Liver (tissue), 9 donors: ENCODE data around the gene NSFL1C. TPM values are rescaled to one million over a fixed set of nuclear protein-coding genes. Genes with fewer than 3 reads are reported as not detected.

Source experiments
- DNase-seq: peaks from one replicate; pipeline ENCODE4 v3.0.0-alpha.2; 2017; ENCODE audit warnings: low spot score
- H3K27ac ChIP-seq, 2 donors: one replicate each; pipeline ENCODE4 v1.7.0; 2013; ENCODE audit warnings: inconsistent platforms in 2 of 2, low read length in 2 of 2, control low read depth in 1 of 2, low read depth in 1 of 2, mild to moderate bottlenecking in 1 of 2
- H3K27me3 ChIP-seq, 4 donors: one replicate each; pipeline versions ENCODE4 v1.6.1 to v1.7.0; 2013; ENCODE audit warnings: low read length in 3 of 4, inconsistent platforms in 1 of 4, mild to moderate bottlenecking in 1 of 4, moderate library complexity in 1 of 4; ENCODE audit not compliant: control insufficient read depth in 4 of 4, insufficient read depth in 4 of 4
- H3K36me3 ChIP-seq, 4 donors: one replicate each; pipeline versions ENCODE4 v1.6.1 to v1.7.0; 2013; ENCODE audit warnings: low read length in 3 of 4, mild to moderate bottlenecking in 3 of 4, low read depth in 1 of 4, moderate library complexity in 1 of 4; ENCODE audit not compliant: control insufficient read depth in 4 of 4, insufficient read depth in 3 of 4
- H3K4me1 ChIP-seq, 4 donors: one replicate each; pipeline versions ENCODE4 v1.6.1 to v1.7.0; 2013; ENCODE audit warnings: low read length in 3 of 4, mild to moderate bottlenecking in 3 of 4, moderate library complexity in 1 of 4; ENCODE audit not compliant: control insufficient read depth in 4 of 4, insufficient read depth in 4 of 4
- H3K4me3 ChIP-seq, 3 donors: one replicate each; pipeline versions ENCODE4 v1.6.1 to v1.7.0; 2013; ENCODE audit warnings: low read length in 3 of 3, control low read depth in 1 of 3, low read depth in 1 of 3, mild to moderate bottlenecking in 1 of 3
- H3K9ac ChIP-seq, 2 donors: one replicate each; pipeline ENCODE4 v1.7.0; 2013; ENCODE audit warnings: low read length in 2 of 2, mild to moderate bottlenecking in 2 of 2, moderate library complexity in 2 of 2, control low read depth in 1 of 2, low read depth in 1 of 2
- H3K9me3 ChIP-seq, 4 donors: one replicate each; pipeline versions ENCODE4 v1.6.1 to v1.7.0; 2013; ENCODE audit warnings: low read length in 3 of 4; ENCODE audit not compliant: control insufficient read depth in 4 of 4
- ATF3 ChIP-seq: IDR thresholded peaks from 2 replicates; pipeline ENCODE4 v1.6.1; 2016; ENCODE audit warnings: antibody characterized with exemption
- CTCF ChIP-seq: fragments of 150-350 bp; IDR thresholded peaks from 2 replicates; pipeline ENCODE4 v1.5.1; 2017; ENCODE audit warnings: improper control_type of control experiment, low read depth, low read length; ENCODE audit not compliant: missing input control
- EGR1 ChIP-seq, 2 donors: IDR thresholded peaks; 2 replicates each; pipeline ENCODE4 v1.6.1; 2016 to 2018; ENCODE audit warnings: antibody characterized with exemption in 2 of 2, low read depth in 2 of 2
- FOXA1 ChIP-seq: IDR thresholded peaks from 2 replicates; pipeline ENCODE4 v1.6.1; 2016; ENCODE audit warnings: antibody characterized with exemption
- FOXA2 ChIP-seq: IDR thresholded peaks from 2 replicates; pipeline ENCODE4 v1.6.1; 2016; ENCODE audit warnings: antibody characterized with exemption
- GABPA ChIP-seq, 2 donors: IDR thresholded peaks in 1 of 2; conservative IDR thresholded peaks in 1 of 2; 2 replicates each; pipeline ENCODE4 v1.6.1; 2016; ENCODE audit warnings: antibody characterized with exemption in 2 of 2, mild to moderate bottlenecking in 1 of 2, moderate library complexity in 1 of 2
- HNF4A ChIP-seq, 2 donors: conservative IDR thresholded peaks; 2 replicates each; pipeline ENCODE4 v1.6.1; 2016; ENCODE audit warnings: antibody characterized with exemption in 2 of 2, mild to moderate bottlenecking in 2 of 2
- HNF4G ChIP-seq: IDR thresholded peaks from 2 replicates; pipeline ENCODE4 v1.6.1; 2016; ENCODE audit warnings: antibody characterized with exemption
- JUND ChIP-seq, 2 donors: IDR thresholded peaks; 2 replicates each; pipeline ENCODE4 v1.6.1; 2016; ENCODE audit warnings: antibody characterized with exemption in 2 of 2
- MAX ChIP-seq: IDR thresholded peaks from 2 replicates; pipeline ENCODE4 v1.6.1; 2016; ENCODE audit warnings: antibody characterized with exemption
- NR2F2 ChIP-seq: IDR thresholded peaks from 2 replicates; pipeline ENCODE4 v1.6.1; 2016; ENCODE audit warnings: antibody characterized with exemption
- RAD21 ChIP-seq, 2 donors: IDR thresholded peaks; 2 replicates each; pipeline ENCODE4 v1.6.1; 2016; ENCODE audit warnings: antibody characterized with exemption in 2 of 2, mild to moderate bottlenecking in 2 of 2
- REST ChIP-seq: IDR thresholded peaks from 2 replicates; pipeline ENCODE4 v1.6.1; 2016; ENCODE audit warnings: antibody characterized with exemption, mild to moderate bottlenecking
- RXRA ChIP-seq, 2 donors: IDR thresholded peaks; 2 replicates each; pipeline ENCODE4 v1.6.1; 2017 to 2018; ENCODE audit warnings: antibody characterized with exemption in 2 of 2, mild to moderate bottlenecking in 1 of 2
- SP1 ChIP-seq: IDR thresholded peaks from 2 replicates; pipeline ENCODE4 v1.6.1; 2018; ENCODE audit warnings: antibody characterized with exemption, mild to moderate bottlenecking
- TAF1 ChIP-seq: conservative IDR thresholded peaks from 2 replicates; pipeline ENCODE4 v1.6.1; 2016; ENCODE audit warnings: antibody characterized with exemption, mild to moderate bottlenecking
- YY1 ChIP-seq: IDR thresholded peaks from 2 replicates; pipeline ENCODE4 v1.6.1; 2016; ENCODE audit warnings: antibody characterized with exemption, mild to moderate bottlenecking
- ZBTB33 ChIP-seq: IDR thresholded peaks from 2 replicates; pipeline ENCODE4 v1.6.1; 2016; ENCODE audit warnings: antibody characterized with exemption
- WGBS: extraction: QIAGEN DNeasy Blood & Tissue Kit; methylation state at CpG from one replicate; pipeline ENCODE4 v1.1.7; 2013; 5-methylcytosine and 5-hydroxymethylcytosine counted together
- polyA plus RNA-seq, 2 donors: library from polyadenylated mRNA; stranded (reverse) in 1 of 2; unstranded in 1 of 2; fragments of 200-250 nt in 1 of 2; fragments of >200 nt in 1 of 2; fragmentation: Nextera tagmentation in 1 of 2; extraction: Ambion mirVana in 1 of 2; gene quantifications; one replicate each; pipeline versions ENCODE4 v1.2.1 to v1.2.3, GENCODE V29; 2013 to 2015
- total RNA-seq, 2 donors: library from RNA; depleted of rRNA; stranded (reverse); fragments of >200 nt; gene quantifications; one replicate each; pipeline ENCODE4 v1.2.3, GENCODE V29; 2014
- donor health status: healthy.
- donor health status: healthy.
- donor health status: healthy.
- donor health status: healthy.
- donor health status: healthy.

NSFL1C gene
- total and polyA plus RNA-seq, 4 donors = 13.7 to 49.0 (median 34.7) TPM

- peak overlapping the region in 1 of 2 donors; percentile 68 for H3K27ac ChIP-seq
Observed at GRCh38 chr20:1469925-1470571, 3.4 kb upstream of the NSFL1C start.

More at GRCh38 chr20:1469925-1470571, 3.4 kb upstream of the NSFL1C start:
- DNase-seq = peak; percentile 76
- H3K9me3 ChIP-seq = no peaks in the 10 kb centered on the region
- H3K27me3 ChIP-seq = no peaks in the 10 kb centered on the region
- H3K9ac ChIP-seq = no peak overlapping the region
- peak; percentile 14 for TF ChIP-seq TAF1
- TF ChIP-seq ZBTB33 = no peak
- TF ChIP-seq EGR1 (IDR thresholded peaks at IDR 0.05; ENCODE audit: low read depth in 2 of 2) = no peak
- TF ChIP-seq RXRA (IDR thresholded peaks at IDR 0.05) = peak; percentile 49 to 54
- no peak for TF ChIP-seq MAX
- TF ChIP-seq NR2F2 = no peak
- TF ChIP-seq HNF4G = no peak
- TF ChIP-seq YY1 = peak; percentile 90
- peak; percentile 94 for TF ChIP-seq ATF3
- TF ChIP-seq CTCF = peak; percentile 79
- TF ChIP-seq JUND (IDR thresholded peaks at IDR 0.05) = peak; percentile 94 to 95
- peak; percentile 63 for TF ChIP-seq SP1
- peak; percentile 26 for TF ChIP-seq FOXA2
- peak; percentile 49 for TF ChIP-seq REST
- no peak for TF ChIP-seq GABPA (IDR thresholded peaks at IDR 0.05 in 1 of 2, conservative IDR thresholded peaks at IDR 0.05 in 1 of 2)
- peak; percentile 94 for TF ChIP-seq RAD21 (IDR thresholded peaks at IDR 0.05)
- no peak for TF ChIP-seq FOXA1
- peak; percentile 29 to 37 for TF ChIP-seq HNF4A (conservative IDR thresholded peaks at IDR 0.05)
- 24% methylated on average over 11 of the region's 11 CpGs for WGBS
- peaks cover 8 to 29% (median 18%) of the 10 kb centered on the region in 4 donors for H3K4me1 ChIP-seq
- H3K36me3 ChIP-seq = no peaks in the 10 kb centered on the region
- no peak overlapping the region for H3K4me3 ChIP-seq
